K562 (cell line): ENCODE results near the gene NRM. TPM values are rescaled to one million over a fixed set of nuclear protein-coding genes. Genes with fewer than 3 reads are reported as not detected.

Experiments used
- CAMTA2 ChIP-seq: fragments of 250-450 bp; sonication (Bioruptor Pico); conservative IDR thresholded peaks from 2 replicates; pipeline ENCODE4 v1.5.1; 2022
- GTF2F1 ChIP-seq: IDR thresholded peaks from 2 replicates; pipeline ENCODE4 v1.6.1; 2011; ENCODE audit warnings: low read depth, low read length, improper control_type of control experiment
- LCOR ChIP-seq: sonication (generic); formaldehyde crosslinking; IDR thresholded peaks from 2 replicates; pipeline ENCODE4 v1.8.0; 2022; ENCODE audit warnings: mild to moderate bottlenecking, missing genetic modification reagents
- MAFF ChIP-seq: IDR thresholded peaks from 2 replicates; pipeline ENCODE4 v1.6.1; 2012; ENCODE audit warnings: low read length, improper control_type of control experiment
- MNT ChIP-seq, 2 experiments: fragments of 450-650 bp; conservative IDR thresholded peaks; 2 replicates each; pipeline ENCODE4 v1.6.1; 2017; ENCODE audit warnings: mild to moderate bottlenecking in 2 of 2, moderate library complexity in 2 of 2
- MYNN ChIP-seq, 2 experiments: sonication (generic); formaldehyde crosslinking in 1 of 2; IDR thresholded peaks; 2 replicates each; pipeline versions ENCODE4 v1.5.0 to v1.6.1; 2016 to 2020; ENCODE audit warnings: antibody characterized with exemption in 1 of 2, missing genetic modification reagents in 1 of 2
- NBN ChIP-seq: fragments of 450-650 bp; IDR thresholded peaks from 2 replicates; pipeline ENCODE4 v1.6.1; 2016; ENCODE audit warnings: low read depth, mild to moderate bottlenecking
- NFYB ChIP-seq: IDR thresholded peaks from 2 replicates; pipeline ENCODE4 v1.6.1; 2011; ENCODE audit warnings: mild to moderate bottlenecking, moderate library complexity; ENCODE audit not compliant: insufficient read length; ENCODE audit errors: extremely low read depth
- NONO ChIP-seq, 2 experiments: fragments of 200-400 bp in 1 of 2; fragments of 450-650 bp in 1 of 2; formaldehyde crosslinking in 1 of 2; IDR thresholded peaks; 2 replicates each; pipeline ENCODE4 v1.6.1; 2017; ENCODE audit warnings: low read depth in 2 of 2, mild to moderate bottlenecking in 2 of 2, moderate library complexity in 2 of 2, low read length in 1 of 2
- NRF1 ChIP-seq, 2 experiments: fragments of 450-650 bp; IDR thresholded peaks in 1 of 2; conservative IDR thresholded peaks in 1 of 2; 2 replicates each; pipeline ENCODE4 v1.6.1; 2014; ENCODE audit warnings: mild to moderate bottlenecking in 2 of 2
- PATZ1 ChIP-seq: fragments of 250-450 bp; sonication (Bioruptor Pico); IDR thresholded peaks from 2 replicates; pipeline ENCODE4 v1.5.0; 2020; ENCODE audit warnings: mild to moderate bottlenecking, borderline replicate concordance
- POLR2AphosphoS2 ChIP-seq: IDR thresholded peaks from 2 replicates; pipeline ENCODE4 v1.6.1; 2012; ENCODE audit warnings: low read length, improper control_type of control experiment
- POLR2G ChIP-seq: fragments of 200-400 bp; formaldehyde crosslinking; IDR thresholded peaks from 2 replicates; pipeline ENCODE4 v1.6.1; 2017; ENCODE audit warnings: low read depth, mild to moderate bottlenecking, antibody characterized with exemption, low read length, moderate library complexity
- PURB ChIP-seq: sonication (generic); formaldehyde crosslinking; IDR thresholded peaks from 2 replicates; pipeline ENCODE4 v1.9.0; 2021; ENCODE audit warnings: low read depth, mild to moderate bottlenecking, missing genetic modification reagents
- SP2 ChIP-seq: IDR thresholded peaks from 2 replicates; pipeline ENCODE4 v1.6.1; 2011; ENCODE audit warnings: mild to moderate bottlenecking, low read depth, low read length, moderate library complexity; ENCODE audit not compliant: poor library complexity, severe bottlenecking; ENCODE audit errors: extremely low read depth
- STAG1 ChIP-seq: sonication (generic); formaldehyde crosslinking; IDR thresholded peaks from 2 replicates; pipeline ENCODE4 v1.5.0; 2020; ENCODE audit warnings: missing genetic modification reagents, borderline replicate concordance
- ZNF143 ChIP-seq: sonication (generic); formaldehyde crosslinking; IDR thresholded peaks from 2 replicates; pipeline ENCODE4 v1.9.0; 2022; ENCODE audit warnings: mild to moderate bottlenecking, missing genetic modification reagents
- ZNF24 ChIP-seq: fragments of 450-650 bp; IDR thresholded peaks from 2 replicates; pipeline ENCODE4 v1.6.1; 2016
- ZNF253 ChIP-seq: fragments of 250-450 bp; sonication (Bioruptor Pico); conservative IDR thresholded peaks from 2 replicates; pipeline ENCODE4 v1.6.1; 2021; ENCODE audit warnings: mild to moderate bottlenecking
- ZNF384 ChIP-seq: IDR thresholded peaks from 2 replicates; pipeline ENCODE4 v1.6.1; 2012; ENCODE audit warnings: low read depth, low read length, improper control_type of control experiment
- ZNF445 ChIP-seq: fragments of 250-450 bp; sonication (Bioruptor Pico); IDR thresholded peaks from 2 replicates; pipeline ENCODE4 v1.4.0; 2020; ENCODE audit warnings: low read depth, mild to moderate bottlenecking, moderate library complexity
- ZNF583 ChIP-seq: fragments of 250-450 bp; sonication (Bioruptor Pico); IDR thresholded peaks from 2 replicates; pipeline ENCODE4 v1.4.0; 2020
- ZNF639 ChIP-seq, 2 experiments: fragments of 200-800 bp in 1 of 2; sonication (Bioruptor generic) in 1 of 2; sonication (generic) in 1 of 2; formaldehyde crosslinking in 1 of 2; IDR thresholded peaks in 1 of 2; conservative IDR thresholded peaks in 1 of 2; 2 replicates each; pipeline versions ENCODE4 v1.5.0 to v1.6.1; 2016 to 2020; ENCODE audit warnings: missing compliant biosample characterization in 1 of 2, missing genetic modification characterization in 1 of 2, missing genetic modification reagents in 1 of 2
- polyA plus RNA-seq, 8 experiments: library from polyadenylated mRNA; depleted of rRNA in 4 of 8; stranded (reverse) in 5 of 8; unstranded in 3 of 8; fragments of >200 nt; fragmentation: Nextera tagmentation in 2 of 8; fragmentation: Illumina TruSeq in 1 of 8; extraction: Ambion mirVana in 2 of 8; extraction: Trizol in 1 of 8; gene quantifications; 2 replicates each; pipeline versions ENCODE4 v1.2.1 to v1.2.3, GENCODE V29; 2011 to 2014; ENCODE audit warnings: inconsistent platforms in 1 of 8, missing spikeins in 1 of 8
- total RNA-seq, 7 experiments: library from RNA; depleted of rRNA in 6 of 7; stranded (reverse); fragments of >200 nt in 6 of 7; fragmentation: Illumina TruSeq in 2 of 7; extraction: Trizol in 2 of 7; gene quantifications; 2 replicates each; pipeline versions ENCODE4 v1.2.1 to v1.2.3, GENCODE V29; 2011 to 2021; ENCODE audit warnings: low replicate concordance in 1 of 7

NRM gene
- total and polyA plus RNA-seq, 9 of the 15 experiments (the other 6 are each of a cell fraction or from before 2014, with no cell fraction given) = 9.7 to 58.2 (median 18.1) TPM

- TF ChIP-seq ZNF384 (peak; percentile 73), GTF2F1 (peak; percentile 96), ZNF583 (CRISPR knock-in tag) (no peak), POLR2AphosphoS2 (peak; percentile 92; the same call in 1 of the 2 replicates), STAG1 (no peak), ZNF253 (CRISPR knock-in tag) (no peak), POLR2G (peak; percentile 89), NBN (no peak), NONO (IDR thresholded peaks at IDR 0.05; ENCODE audit: low read depth in 2 of 2, low read length in 1 of 2) (no peak), ZNF143 (CRISPR knock-in tag) (peak; percentile 89), MYNN (IDR thresholded peaks at IDR 0.05) (0 out of 2 replicates have a peak, but pooled peaks have one; percentile 14), MYNN (CRISPR knock-in tag; IDR thresholded peaks at IDR 0.05) (no peak), MNT (conservative IDR thresholded peaks at IDR 0.05) (peak; percentile 81 to 87), NFYB (peak; percentile 51), ZNF24 (no peak), NRF1 (conservative IDR thresholded peaks at IDR 0.05 in 1 of 2, IDR thresholded peaks at IDR 0.05 in 1 of 2) (peak; percentile 98), PURB (CRISPR knock-in tag) (no peak), MAFF (peak; percentile 97), SP2 (peak; percentile 55), ZNF639 (CRISPR knock-in tag; conservative IDR thresholded peaks at IDR 0.05 in 1 of 2, IDR thresholded peaks at IDR 0.05 in 1 of 2) (no peak), CAMTA2 (CRISPR knock-in tag) (no peak), PATZ1 (no peak), LCOR (peak; percentile 82), ZNF445 (CRISPR knock-in tag) (no peak)
Observed at GRCh38 chr6:30719791-30720737, 29.3 kb upstream of the NRM start, which contains the start of gene TUBB (continued).
